Measurements from ENCODE around the gene HCRT.
"Not testable (repeated sequence)": the region's sequence is repeated elsewhere in the genome, so short reads cannot be mapped to it uniquely, and the experiment has no call there.

Gene HCRT

DNA sequence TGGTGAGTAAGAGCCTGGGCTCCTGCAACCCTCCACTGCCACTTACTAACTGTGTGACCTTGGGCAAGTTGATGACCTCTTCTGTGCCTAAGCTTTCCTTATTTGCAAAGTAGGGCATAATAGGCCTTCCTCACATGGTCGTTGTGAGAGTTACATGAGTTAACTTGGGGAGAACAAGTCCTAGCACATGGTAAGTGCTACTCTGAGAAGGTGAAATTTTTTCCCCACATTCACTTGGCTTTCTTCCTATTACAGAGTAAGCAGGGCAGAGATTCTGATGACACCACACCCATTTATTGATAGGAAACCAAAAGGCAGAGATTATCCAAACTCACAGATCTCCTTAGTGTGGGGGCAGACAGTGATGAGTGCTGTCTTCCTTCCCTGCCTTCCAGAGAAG lies 5.9 kb downstream of the HCRT start:
- DNase-seq, result no peak

DNA sequence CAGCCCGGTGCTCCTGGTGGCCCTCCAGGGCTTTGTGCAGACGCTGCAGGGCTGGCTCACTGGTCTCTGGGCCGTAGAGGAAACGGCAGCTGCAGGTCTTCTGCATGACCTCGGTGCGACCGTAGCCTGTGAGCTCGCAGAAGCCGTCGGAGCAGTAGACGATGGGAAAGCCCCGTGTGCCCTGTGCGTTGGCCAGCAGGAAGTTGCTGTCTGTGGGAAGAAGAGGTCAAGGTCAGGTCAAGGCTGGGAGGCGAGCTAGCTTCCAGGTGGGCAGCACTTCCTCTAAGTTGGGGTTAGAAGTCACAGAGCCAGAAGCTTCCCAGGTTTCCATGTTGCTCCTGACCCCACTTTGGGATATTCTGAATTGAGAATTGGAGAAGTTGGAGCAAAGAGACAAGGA lies 6.4 kb downstream of the HCRT start:
- DNase-seq, result no peak

GRCh38 chr17:42177684-42178083 lies 7.6 kb downstream of the HCRT start:
- DNase-seq, result no peak

DNA sequence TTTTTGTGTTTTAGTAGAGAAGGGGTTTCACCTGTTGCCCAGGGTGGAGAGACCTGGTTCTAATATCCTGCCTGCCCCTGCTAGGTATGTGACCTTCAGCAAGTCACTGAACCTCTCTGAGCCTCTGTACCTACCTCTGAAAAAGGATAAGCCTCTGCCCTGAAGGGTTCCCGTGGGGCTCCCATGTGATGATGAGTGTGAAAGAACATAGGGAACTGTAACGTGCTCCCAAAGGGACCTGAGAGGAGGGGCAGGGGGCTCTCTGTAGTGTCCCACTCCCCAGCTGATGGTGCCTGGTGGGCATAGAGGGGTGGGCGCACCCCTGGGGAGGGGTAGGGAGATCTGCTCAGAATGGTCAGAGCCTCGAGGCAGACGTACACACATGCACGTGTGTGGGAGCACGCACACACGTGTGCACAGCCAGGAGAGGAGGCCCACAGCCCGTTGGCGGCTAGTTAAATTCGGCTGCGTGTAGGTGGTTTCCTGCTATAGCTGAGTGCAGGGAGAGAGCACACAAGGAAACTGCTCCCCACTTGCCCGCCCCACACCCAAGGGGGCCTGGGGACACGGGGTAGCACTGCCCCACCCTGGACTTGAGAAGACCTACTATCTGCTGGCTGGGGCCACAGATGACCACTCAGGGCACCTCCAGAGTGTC lies 11.0 kb downstream of the HCRT start:
- no peak for DNase-seq

- DNase-seq, result no peak
Measured at GRCh38 chr17:42171831-42172230, 13.4 kb downstream of the HCRT start.

DNA sequence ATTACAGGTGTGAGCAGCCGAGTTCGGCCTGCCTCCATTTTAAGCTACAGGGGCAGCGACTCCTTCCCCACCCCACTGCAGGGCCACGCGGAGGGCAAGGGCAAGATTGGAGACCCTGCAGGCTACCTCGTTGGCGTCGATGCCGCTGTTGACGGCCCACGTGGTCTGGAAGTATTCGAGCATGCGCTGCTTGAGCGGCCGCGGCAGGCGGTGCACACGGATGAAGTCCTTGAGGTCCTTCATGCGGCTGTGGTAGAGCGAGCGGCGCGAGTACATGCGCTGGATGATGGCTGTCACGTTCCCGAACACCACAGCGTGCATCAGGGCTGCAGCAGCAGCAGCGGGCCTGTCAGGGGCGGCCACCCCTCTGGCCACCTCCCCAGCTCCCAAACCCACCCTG lies 15.9 kb downstream of the HCRT start:
- DNase-seq, result no peak

DNA sequence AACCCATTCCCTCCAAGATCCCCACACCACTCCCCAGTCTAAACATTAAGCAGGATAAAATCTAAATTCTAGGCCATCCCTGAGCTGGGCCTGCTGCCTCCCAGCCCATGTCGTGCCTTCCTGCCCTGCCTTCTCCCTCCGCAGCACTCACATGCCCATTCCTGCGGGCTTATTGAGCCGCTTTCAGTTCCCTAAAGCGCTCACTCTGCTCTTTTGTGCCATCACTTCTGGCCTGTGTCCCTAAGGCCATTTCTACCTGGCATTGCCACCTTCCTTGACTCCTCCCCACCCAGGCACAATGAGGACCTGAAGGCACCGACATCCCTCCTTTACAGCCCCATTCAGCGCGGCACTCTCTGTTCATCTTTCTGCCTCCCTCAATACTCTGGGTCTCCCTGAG lies 17.4 kb downstream of the HCRT start:
- no peak for DNase-seq

DNA sequence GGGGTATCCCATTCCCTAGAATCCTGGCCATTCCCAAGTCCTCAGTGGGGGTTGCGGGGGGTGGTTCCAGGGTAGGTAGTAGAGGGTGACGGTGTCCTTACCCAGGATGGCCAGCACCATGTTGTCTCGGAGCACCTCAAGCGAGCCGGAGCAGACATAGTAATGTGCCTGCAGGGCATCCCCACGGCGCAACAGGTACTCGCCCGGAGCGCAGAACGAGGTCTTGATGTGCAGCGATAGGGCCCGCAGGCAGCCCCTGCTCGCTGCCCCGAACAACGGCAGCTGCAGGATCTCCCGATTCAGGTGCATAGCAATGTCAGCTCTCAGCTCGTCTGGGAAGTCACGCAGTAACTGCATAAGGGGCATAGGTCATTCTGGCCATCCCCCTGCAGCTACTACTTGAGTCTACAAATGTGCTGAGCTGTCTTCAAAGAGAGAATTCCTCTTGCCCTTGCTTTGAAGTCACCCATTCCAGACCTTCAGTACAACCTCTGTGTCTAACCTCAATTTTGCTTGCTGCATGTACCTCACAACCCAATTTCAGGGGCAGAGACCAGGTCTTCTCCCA lies 19.0 kb downstream of the HCRT start:
- no peak for DNase-seq

GRCh38 chr17:42165751-42166150 lies 19.5 kb downstream of the HCRT start:
- DNase-seq, result no peak

DNA sequence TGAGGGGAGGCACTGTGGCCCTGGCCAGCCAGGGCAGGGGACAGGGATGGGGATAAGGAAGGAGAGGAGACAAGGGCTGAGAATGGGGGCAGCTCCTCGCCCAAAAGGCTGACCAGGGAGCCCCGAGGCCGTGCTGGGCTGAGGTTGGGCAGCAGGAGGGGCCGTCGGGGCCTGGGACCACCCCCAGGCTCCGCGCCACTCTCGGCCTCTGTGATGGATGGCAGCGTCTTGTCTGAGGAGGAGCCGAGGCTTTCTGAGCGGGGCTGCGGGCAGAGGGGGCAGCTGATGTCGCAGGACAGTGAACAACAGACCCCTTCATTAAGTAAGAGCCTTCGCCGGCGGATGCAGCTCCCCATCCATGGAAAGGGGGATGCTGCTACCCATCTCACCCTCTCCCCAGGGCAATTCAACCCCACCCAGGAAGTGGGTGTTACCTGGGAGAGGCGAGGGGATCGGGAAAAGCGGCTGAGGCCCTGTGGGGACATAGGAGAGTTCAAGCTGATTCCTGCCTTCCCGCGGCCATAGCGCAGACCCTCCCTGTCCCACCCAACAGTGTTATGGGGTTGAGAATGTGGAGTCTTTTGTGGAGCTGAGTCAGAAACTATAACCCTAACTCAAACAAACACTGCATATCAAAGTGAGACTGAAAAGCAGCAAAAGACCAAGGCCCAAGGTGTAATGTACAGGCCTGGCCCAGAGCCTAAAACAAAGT lies 21.4 kb downstream of the HCRT start:
- DNase-seq, result no peak

- DNase-seq, result peak; percentile 73
Measured at GRCh38 chr17:42163113-42163512, 22.1 kb downstream of the HCRT start.

GRCh38 chr17:42160531-42160910 lies 24.7 kb downstream of the HCRT start:
- DNase-seq, result no peak

- DNase-seq, result no peak
Measured at GRCh38 chr17:42159796-42160530, 25.3 kb downstream of the HCRT start.

DNA sequence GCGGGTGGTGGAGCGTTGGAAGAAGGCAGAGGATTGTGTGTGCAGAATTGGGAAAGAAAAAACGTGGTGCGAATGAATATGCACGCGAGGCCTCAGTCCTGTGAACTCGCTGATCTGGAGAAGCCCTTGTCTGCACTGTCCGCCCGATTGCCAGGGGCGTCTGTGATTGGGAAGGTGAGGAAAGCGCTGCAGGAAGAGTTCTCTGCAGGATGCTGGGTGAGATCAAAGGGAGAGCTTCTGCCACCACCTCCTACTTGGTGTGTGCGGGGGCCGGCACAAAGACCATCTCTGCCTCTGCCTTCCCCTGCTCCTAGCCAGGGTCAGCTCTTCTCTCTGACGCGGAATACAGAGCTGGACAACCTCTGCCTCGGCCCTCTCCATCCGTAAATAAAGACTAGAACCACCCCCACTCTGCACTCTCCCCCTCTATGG lies 29.6 kb downstream of the HCRT start:
- no peak for DNase-seq

DNA sequence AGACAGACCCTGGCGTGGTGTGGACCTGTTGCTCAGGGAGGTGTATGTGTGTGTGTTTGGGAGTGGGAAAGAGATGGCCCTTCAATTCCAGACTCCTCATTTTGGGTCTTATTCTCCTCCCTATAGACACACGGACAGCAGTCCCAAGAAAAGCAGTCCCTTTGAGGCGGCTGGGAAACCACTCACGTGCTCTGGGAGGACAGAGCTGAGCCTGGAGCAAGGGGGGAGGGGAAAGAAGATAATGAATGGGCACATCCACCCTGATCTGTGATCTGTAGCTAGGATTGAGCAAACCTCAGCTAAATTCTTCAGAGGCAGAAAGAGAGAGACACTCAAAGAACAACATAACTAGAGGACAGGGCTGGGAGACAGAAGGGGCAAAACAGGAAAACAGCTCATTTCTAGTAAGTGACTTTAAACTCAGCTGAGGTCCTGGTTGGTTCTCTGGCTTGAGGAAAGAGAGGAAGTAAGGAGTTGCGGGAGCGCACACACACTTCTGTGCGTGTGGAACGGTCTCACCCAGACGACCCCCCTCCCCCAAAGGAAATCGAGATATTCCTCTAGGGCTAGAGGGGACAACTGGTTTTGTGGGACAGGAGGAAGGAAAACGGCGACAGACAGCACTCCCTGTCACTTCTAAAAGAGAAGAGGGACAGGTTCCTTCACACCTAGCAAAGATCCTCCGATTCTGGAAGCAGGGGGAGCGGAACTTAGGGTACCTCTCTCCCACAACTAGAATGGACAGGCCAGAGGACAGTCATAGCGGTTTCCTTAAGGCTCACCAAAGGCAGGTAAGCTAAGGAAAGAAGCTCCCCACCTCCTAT lies 31.1 kb downstream of the HCRT start:
- no peak for DNase-seq

DNA sequence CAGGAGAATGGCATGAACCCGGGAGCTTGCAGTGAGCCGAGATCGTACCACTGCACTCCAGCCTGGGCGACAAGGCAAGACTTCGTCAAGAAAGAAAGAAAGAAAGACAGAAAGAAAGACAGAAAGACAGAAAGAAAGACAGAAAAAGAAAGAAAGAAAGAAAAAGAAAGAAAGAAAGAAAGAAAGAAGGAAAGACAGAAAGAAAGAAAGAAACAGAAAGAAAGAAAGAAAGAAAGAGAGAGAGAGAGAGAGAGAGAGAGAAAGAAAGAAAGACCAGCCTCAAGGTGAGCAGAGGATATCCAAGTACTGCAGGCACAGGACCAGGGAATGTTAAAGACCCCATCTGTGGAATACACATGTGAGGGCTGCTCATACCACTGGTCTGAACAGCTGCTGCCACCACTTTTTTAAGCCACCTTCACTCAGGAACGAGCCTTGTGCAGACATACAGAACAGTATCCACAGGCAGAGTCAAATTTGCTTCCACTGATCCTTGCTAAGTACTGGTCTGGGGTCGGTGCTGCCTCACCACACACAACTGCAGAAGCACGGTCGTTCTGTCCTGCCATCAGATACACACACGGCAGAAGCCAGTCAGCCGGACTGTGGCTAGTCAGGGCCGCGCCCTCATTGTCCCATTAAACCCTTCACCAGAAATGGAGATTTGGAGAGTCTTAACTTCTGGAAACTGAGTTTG lies 38.2 kb downstream of the HCRT start:
- DNase-seq, result no peak

- DNase-seq, result not testable (repeated sequence)
Measured at GRCh38 chr17:42143138-42143537, 42.1 kb downstream of the HCRT start.

GRCh38 chr17:42142371-42142896 lies 42.8 kb downstream of the HCRT start:
- DNase-seq, result no peak

- no peak for DNase-seq
Measured at GRCh38 chr17:42141382-42141781, 43.9 kb downstream of the HCRT start.

- DNase-seq, result not testable (repeated sequence)
Measured at GRCh38 chr17:42140690-42141089, 44.6 kb downstream of the HCRT start.

GRCh38 chr17:42138749-42139492 lies 46.3 kb downstream of the HCRT start:
- no peak for DNase-seq

All from activated CD8-positive, alpha-beta memory T cell treated with anti-CD3 and anti-CD28 coated beads for 24 hours (primary cell).